Cardiac fibroblast (primary cell): ENCODE measurements around the gene ENAM.
"Not testable (repeated sequence)": the region's sequence is repeated elsewhere in the genome, so short reads cannot be mapped to it uniquely, and the experiment has no call there.

Source experiments
- DNase-seq, 2 donors: peaks; one replicate each; pipeline versions ENCODE4 v3.0.0 to v3.0.0-alpha.2; 2010; ENCODE audit warnings: low read depth in 2 of 2
- H3K4me3 ChIP-seq, 2 donors: replicated peaks in 1 of 2; 1 replicate in 1 of 2; 2 replicates in 1 of 2; pipeline ENCODE4 v1.5.1; 2011; ENCODE audit warnings: low read depth in 2 of 2, low read length in 2 of 2, mild to moderate bottlenecking in 2 of 2, moderate library complexity in 1 of 2
- CTCF ChIP-seq: IDR thresholded peaks from one replicate; pipeline ENCODE4 v1.5.1; 2011; ENCODE audit warnings: low read depth, mild to moderate bottlenecking, low read length, inconsistent platforms

The ENAM gene

GRCh38 chr4:70637239-70637913, 8.8 kb downstream of the ENAM start:
- no peak for DNase-seq
- no peak for TF ChIP-seq CTCF
- H3K4me3 ChIP-seq: no peak overlapping the region

GRCh38 chr4:70640192-70640591, 11.6 kb downstream of the ENAM start:
- no peak overlapping the region for H3K4me3 ChIP-seq
- no peak for TF ChIP-seq CTCF
- DNase-seq: no peak

GRCh38 chr4:70650741-70651140, 22.2 kb downstream of the ENAM start:
- not testable (repeated sequence) for DNase-seq

GRCh38 chr4:70651864-70652506, 23.4 kb downstream of the ENAM start:
- DNase-seq: peak; percentile 55 to 63
- H3K4me3 ChIP-seq: no peak overlapping the region
- peak; percentile 44 for TF ChIP-seq CTCF

More at GRCh38 chr4:70650741-70651140, 22.2 kb downstream of the ENAM start:
- not testable (repeated sequence) for H3K4me3 ChIP-seq

GRCh38 chr4:70654605-70655011, 26.1 kb downstream of the ENAM start:
- DNase-seq: peak; percentile 27 to 35
- no peak overlapping the region for H3K4me3 ChIP-seq
- TF ChIP-seq CTCF: no peak

- H3K4me3 ChIP-seq: no peak overlapping the region
- no peak for DNase-seq
- no peak for TF ChIP-seq CTCF
Measured at GRCh38 chr4:70657326-70657725, 28.8 kb downstream of the ENAM start.

GRCh38 chr4:70658418-70658817, 29.9 kb downstream of the ENAM start:
- H3K4me3 ChIP-seq: no peak overlapping the region
- TF ChIP-seq CTCF: no peak
- no peak for DNase-seq
